A549 (cell line): ENCODE data around the gene PDK2. TPM values are rescaled to one million over a fixed set of nuclear protein-coding genes. Genes with fewer than 3 reads are reported as not detected.

ENCODE experiments used
- ATAC-seq, 2 experiments: fragments of 200-7000 bp in 1 of 2; fragments of >200 bp in 1 of 2; cut with Nextera tagmentation in 1 of 2; cut with Tn5 transposase in 1 of 2; 3 replicates each; pipeline versions ENCODE4 v1.8.0 to v1.9.1; 2018 to 2020; ENCODE audit warnings: mild to moderate bottlenecking in 1 of 2, moderate library complexity in 1 of 2
- CTCF ChIA-PET: fragments of 300-600 bp; sonication (Branson Sonifier 250); formaldehyde crosslinking; extraction: SDS; loops from one replicate; lab custom pipeline; 2021; ENCODE audit warnings: antibody characterized with exemption, inconsistent platforms; lab: Yijun Ruan, JAX
- POLR2A ChIA-PET: fragments of 350-600 bp; formaldehyde crosslinking; extraction: SDS; loops from one replicate; lab custom pipeline; 2021; ENCODE audit warnings: antibody characterized with exemption, inconsistent platforms; lab: Yijun Ruan, JAX
- DNase-seq, 2 experiments: peaks; one replicate each; pipeline versions ENCODE4 v3.0.0 to v3.0.0-alpha.2; 2011 to 2016; ENCODE audit warnings: low read depth in 1 of 2, low spot score in 1 of 2
- FAIRE-seq: peaks from 2 replicates; lab custom pipeline; 2011; peaks lifted over from hg19 to GRCh38; lab: Jason Lieb, UNC
- H3K27ac ChIP-seq, 2 experiments: fragments of >200 bp; sonication (Bioruptor Twin); formaldehyde crosslinking; 3 replicates each; pipeline ENCODE4 v1.5.1; 2016 to 2017
- H3K4me1 ChIP-seq: fragments of >200 bp; sonication (Bioruptor Twin); formaldehyde crosslinking; 3 replicates; pipeline ENCODE4 v1.6.1; 2016
- H3K4me2 ChIP-seq: fragments of >200 bp; sonication (Bioruptor Twin); formaldehyde crosslinking; 3 replicates; pipeline ENCODE4 v1.6.1; 2016
- H3K4me3 ChIP-seq: fragments of >200 bp; sonication (Bioruptor Twin); formaldehyde crosslinking; 3 replicates; pipeline ENCODE4 v1.5.1; 2016
- H3K9me3 ChIP-seq: fragments of >200 bp; sonication (Bioruptor Twin); formaldehyde crosslinking; 3 replicates; pipeline ENCODE4 v1.6.1; 2016
- ATOH8 ChIP-seq: fragments of 250-450 bp; sonication (Bioruptor Pico); IDR thresholded peaks from 2 replicates; pipeline ENCODE4 v1.5.0; 2020; ENCODE audit warnings: low read depth, mild to moderate bottlenecking, moderate library complexity
- CBX2 ChIP-seq: fragments of 200-600 bp; sonication (generic); IDR thresholded peaks from 2 replicates; pipeline ENCODE4 v1.6.1; 2016; ENCODE audit warnings: low read depth, mild to moderate bottlenecking, borderline replicate concordance
- GATA3 ChIP-seq: IDR thresholded peaks from 2 replicates; pipeline ENCODE4 v1.6.1; 2012; ENCODE audit warnings: borderline replicate concordance
- KDM1A ChIP-seq: fragments of 200-600 bp; sonication (generic); IDR thresholded peaks from 2 replicates; pipeline ENCODE4 v1.6.1; 2016; ENCODE audit warnings: low read depth, mild to moderate bottlenecking
- NFE2L2 ChIP-seq: fragments of 150-350 bp; conservative IDR thresholded peaks from 2 replicates; pipeline ENCODE4 v1.6.1; 2014; ENCODE audit warnings: low read length
- PHF8 ChIP-seq: fragments of 200-600 bp; sonication (generic); IDR thresholded peaks from 2 replicates; pipeline ENCODE4 v1.6.1; 2016; ENCODE audit warnings: low read depth, mild to moderate bottlenecking, antibody characterized with exemption, moderate library complexity, borderline replicate concordance
- POLR2A ChIP-seq: IDR thresholded peaks from 2 replicates; pipeline ENCODE4 v1.6.1; 2012; ENCODE audit warnings: mild to moderate bottlenecking, low read length
- POLR2AphosphoS2 ChIP-seq: conservative IDR thresholded peaks from 2 replicates; pipeline ENCODE4 v1.6.1; 2012; ENCODE audit warnings: low read length, improper control_type of control experiment, inconsistent platforms
- RNF2 ChIP-seq: fragments of 200-600 bp; sonication (generic); IDR thresholded peaks from 2 replicates; pipeline ENCODE4 v1.6.1; 2016; ENCODE audit warnings: low read depth, mild to moderate bottlenecking, antibody characterized with exemption, moderate library complexity, borderline replicate concordance
- SREBF2 ChIP-seq: fragments of 450-650 bp; IDR thresholded peaks from 2 replicates; pipeline ENCODE4 v1.6.1; 2014; ENCODE audit warnings: mild to moderate bottlenecking, moderate library complexity
- TFCP2L1 ChIP-seq: fragments of 250-450 bp; sonication (Bioruptor Pico); IDR thresholded peaks from 2 replicates; pipeline ENCODE4 v1.5.0; 2021; ENCODE audit warnings: mild to moderate bottlenecking
- ZSCAN20 ChIP-seq: fragments of 250-450 bp; sonication (Bioruptor Pico); IDR thresholded peaks from 2 replicates; pipeline ENCODE4 v1.8.0; 2022; ENCODE audit warnings: mild to moderate bottlenecking, moderate library complexity
- WGBS: methylation state at CpG from one replicate; pipeline ENCODE4 v1.1.6; 2017; ENCODE audit errors: missing lambda C conversion rate; 5-methylcytosine and 5-hydroxymethylcytosine counted together
- polyA plus RNA-seq, 4 experiments: library from polyadenylated mRNA; depleted of rRNA in 3 of 4; stranded (reverse); fragments of >200 nt; fragmentation: RNase III in 1 of 4; extraction: RNeasy Plus Mini Kit Qiagen cat#74134 plus additional on column Dnase treatment in 1 of 4; gene quantifications; 2 replicates in 3 of 4; 3 replicates in 1 of 4; pipeline ENCODE4 v1.2.3, GENCODE V29; 2011 to 2017
- TF ChIP-seq, protein P1 (sequence below): IDR thresholded peaks from 2 replicates; pipeline ENCODE4 v1.6.1; 2012
- TF ChIP-seq, protein P2 (sequence below): fragments of >200 bp; sonication (Bioruptor Twin); formaldehyde crosslinking; IDR thresholded peaks from 2 replicates; pipeline ENCODE4 v1.6.1; 2016
- TF ChIP-seq, protein P3 (sequence below): fragments of >200 bp; sonication (Bioruptor Twin); formaldehyde crosslinking; IDR thresholded peaks from 3 replicates; pipeline ENCODE4 v1.5.1; 2016
- TF ChIP-seq, protein P4 (sequence below): fragments of 200-600 bp; sonication (generic); IDR thresholded peaks from 2 replicates; pipeline ENCODE4 v1.6.1; 2016; ENCODE audit warnings: antibody characterized with exemption, mild to moderate bottlenecking, moderate library complexity

PDK2 gene
- polyA plus RNA-seq, 2 of the 4 experiments (the other 2 are of a cell fraction) = 14.1 to 28.5 TPM

GRCh38 chr17:50052241-50052796 is 42.8 kb upstream of the PDK2 start:
- CTCF ChIA-PET = interaction anchor here (1.0 to 22.1 kb wide), 7 partner anchors 10 to 43 kb away, joined by 3 to 473 read pairs (median 71); partner anchors contain the start of gene PDK2
- POLR2A ChIA-PET = interaction anchor here (0.9 to 7.5 kb wide), 3 partner anchors 10 to 24 kb away, joined by 3 to 140 read pairs (median 3); no protein-coding TSS in a partner anchor
- H3K4me1 ChIP-seq = peaks cover 73% of the 10 kb centered on the region
- no peak for TF ChIP-seq POLR2AphosphoS2
- no peak for TF ChIP-seq POLR2A
- TF ChIP-seq KDM1A = no peak
- no peak for TF ChIP-seq ZSCAN20 (CRISPR knock-in tag)
- no peak for TF ChIP-seq GATA3
- TF ChIP-seq NFE2L2 = no peak
- TF ChIP-seq CBX2 = no peak
- TF ChIP-seq, protein P1, sequence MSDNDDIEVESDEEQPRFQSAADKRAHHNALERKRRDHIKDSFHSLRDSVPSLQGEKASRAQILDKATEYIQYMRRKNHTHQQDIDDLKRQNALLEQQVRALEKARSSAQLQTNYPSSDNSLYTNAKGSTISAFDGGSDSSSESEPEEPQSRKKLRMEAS = no peak
- TF ChIP-seq, all 56 proteins: peak for 0
- peak overlapping the region; percentile 91 for H3K4me2 ChIP-seq
- no peak overlapping the region for H3K4me3 ChIP-seq
- WGBS = 78% methylated on average over 6 of the region's 6 CpGs
- ATAC-seq (no peak), DNase-seq (no peak), FAIRE-seq (no peak)
- H3K27ac ChIP-seq = peak overlapping the region; percentile 92 to 97
- H3K9me3 ChIP-seq = no peaks in the 10 kb centered on the region

GRCh38 chr17:50052822-50053653 is 42.1 kb upstream of the PDK2 start:
- POLR2A ChIA-PET = interaction anchor here (0.6 to 7.5 kb wide), 3 partner anchors 10 to 589 kb away, joined by 3 to 140 read pairs (median 4); no protein-coding TSS in a partner anchor
- Histone ChIP-seq H3K4me1 (peaks cover 72% of the 10 kb centered on the region), H3K9me3 (no peaks in the 10 kb centered on the region), H3K4me3 (no peak overlapping the region), H3K4me2 (peak overlapping the region; percentile 91), H3K27ac (peak overlapping the region; percentile 92 to 97)
- FAIRE-seq = no peak
- WGBS = 68% methylated on average over 7 of the region's 7 CpGs
- TF ChIP-seq TFCP2L1 (CRISPR knock-in tag) (no peak), ATOH8 (CRISPR knock-in tag) (peak; percentile 29; the same call in 1 of the 2 replicates)
- TF ChIP-seq, protein P1 = peak; percentile 14; the same call in 1 of the 2 replicates
- peak in 1 of 2 experiments; percentile 45 for DNase-seq
- CTCF ChIA-PET = interaction anchor here (0.6 to 22.1 kb wide), 12 partner anchors 7 to 86 kb away, joined by 3 to 473 read pairs (median 10); partner anchors contain the start of gene PDK2
- ATAC-seq = no peak

DNA sequence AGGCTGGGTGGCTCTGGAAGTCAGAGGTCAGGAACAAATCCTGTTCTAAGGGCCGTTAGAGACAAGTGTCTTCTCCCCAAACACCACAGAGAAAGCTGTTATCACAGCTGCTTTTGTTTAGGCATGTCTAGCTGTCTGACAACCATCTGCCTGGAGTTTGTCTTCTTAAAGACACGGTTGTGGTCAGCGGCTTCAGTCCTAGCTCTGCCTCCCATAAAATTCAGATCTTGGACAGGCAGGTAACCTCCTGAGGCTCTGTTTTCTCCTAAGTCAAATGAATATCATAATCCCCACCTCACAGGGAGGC is 41.5 kb upstream of the PDK2 start:
- WGBS = 51% methylated on average over 3 of the region's 3 CpGs
- Histone ChIP-seq H3K4me1 (peaks cover 72% of the 10 kb centered on the region), H3K9me3 (no peaks in the 10 kb centered on the region), H3K27ac (peak overlapping the region; percentile 92 to 97), H3K4me2 (peak overlapping the region; percentile 91), H3K4me3 (no peak overlapping the region)
- ATAC-seq (no peak), FAIRE-seq (no peak), DNase-seq (no peak)
- TF ChIP-seq TFCP2L1 (CRISPR knock-in tag) = no peak
- TF ChIP-seq PHF8 = no peak
- no peak for TF ChIP-seq SREBF2
- TF ChIP-seq POLR2AphosphoS2 = no peak
- TF ChIP-seq, protein P2, sequence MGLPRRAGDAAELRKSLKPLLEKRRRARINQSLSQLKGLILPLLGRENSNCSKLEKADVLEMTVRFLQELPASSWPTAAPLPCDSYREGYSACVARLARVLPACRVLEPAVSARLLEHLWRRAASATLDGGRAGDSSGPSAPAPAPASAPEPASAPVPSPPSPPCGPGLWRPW = no peak
- TF ChIP-seq ZSCAN20 (CRISPR knock-in tag) = no peak
- TF ChIP-seq, protein P3, sequence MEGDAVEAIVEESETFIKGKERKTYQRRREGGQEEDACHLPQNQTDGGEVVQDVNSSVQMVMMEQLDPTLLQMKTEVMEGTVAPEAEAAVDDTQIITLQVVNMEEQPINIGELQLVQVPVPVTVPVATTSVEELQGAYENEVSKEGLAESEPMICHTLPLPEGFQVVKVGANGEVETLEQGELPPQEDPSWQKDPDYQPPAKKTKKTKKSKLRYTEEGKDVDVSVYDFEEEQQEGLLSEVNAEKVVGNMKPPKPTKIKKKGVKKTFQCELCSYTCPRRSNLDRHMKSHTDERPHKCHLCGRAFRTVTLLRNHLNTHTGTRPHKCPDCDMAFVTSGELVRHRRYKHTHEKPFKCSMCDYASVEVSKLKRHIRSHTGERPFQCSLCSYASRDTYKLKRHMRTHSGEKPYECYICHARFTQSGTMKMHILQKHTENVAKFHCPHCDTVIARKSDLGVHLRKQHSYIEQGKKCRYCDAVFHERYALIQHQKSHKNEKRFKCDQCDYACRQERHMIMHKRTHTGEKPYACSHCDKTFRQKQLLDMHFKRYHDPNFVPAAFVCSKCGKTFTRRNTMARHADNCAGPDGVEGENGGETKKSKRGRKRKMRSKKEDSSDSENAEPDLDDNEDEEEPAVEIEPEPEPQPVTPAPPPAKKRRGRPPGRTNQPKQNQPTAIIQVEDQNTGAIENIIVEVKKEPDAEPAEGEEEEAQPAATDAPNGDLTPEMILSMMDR = no peak
- TF ChIP-seq RNF2 = no peak
- no peak for TF ChIP-seq POLR2A
- no peak for TF ChIP-seq NFE2L2
- TF ChIP-seq, protein P4, sequence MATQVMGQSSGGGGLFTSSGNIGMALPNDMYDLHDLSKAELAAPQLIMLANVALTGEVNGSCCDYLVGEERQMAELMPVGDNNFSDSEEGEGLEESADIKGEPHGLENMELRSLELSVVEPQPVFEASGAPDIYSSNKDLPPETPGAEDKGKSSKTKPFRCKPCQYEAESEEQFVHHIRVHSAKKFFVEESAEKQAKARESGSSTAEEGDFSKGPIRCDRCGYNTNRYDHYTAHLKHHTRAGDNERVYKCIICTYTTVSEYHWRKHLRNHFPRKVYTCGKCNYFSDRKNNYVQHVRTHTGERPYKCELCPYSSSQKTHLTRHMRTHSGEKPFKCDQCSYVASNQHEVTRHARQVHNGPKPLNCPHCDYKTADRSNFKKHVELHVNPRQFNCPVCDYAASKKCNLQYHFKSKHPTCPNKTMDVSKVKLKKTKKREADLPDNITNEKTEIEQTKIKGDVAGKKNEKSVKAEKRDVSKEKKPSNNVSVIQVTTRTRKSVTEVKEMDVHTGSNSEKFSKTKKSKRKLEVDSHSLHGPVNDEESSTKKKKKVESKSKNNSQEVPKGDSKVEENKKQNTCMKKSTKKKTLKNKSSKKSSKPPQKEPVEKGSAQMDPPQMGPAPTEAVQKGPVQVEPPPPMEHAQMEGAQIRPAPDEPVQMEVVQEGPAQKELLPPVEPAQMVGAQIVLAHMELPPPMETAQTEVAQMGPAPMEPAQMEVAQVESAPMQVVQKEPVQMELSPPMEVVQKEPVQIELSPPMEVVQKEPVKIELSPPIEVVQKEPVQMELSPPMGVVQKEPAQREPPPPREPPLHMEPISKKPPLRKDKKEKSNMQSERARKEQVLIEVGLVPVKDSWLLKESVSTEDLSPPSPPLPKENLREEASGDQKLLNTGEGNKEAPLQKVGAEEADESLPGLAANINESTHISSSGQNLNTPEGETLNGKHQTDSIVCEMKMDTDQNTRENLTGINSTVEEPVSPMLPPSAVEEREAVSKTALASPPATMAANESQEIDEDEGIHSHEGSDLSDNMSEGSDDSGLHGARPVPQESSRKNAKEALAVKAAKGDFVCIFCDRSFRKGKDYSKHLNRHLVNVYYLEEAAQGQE = no peak
- ChIA-PET POLR2A (interaction anchor here (0.6 to 7.5 kb wide), 4 partner anchors 9 to 588 kb away, joined by 3 to 140 read pairs (median 4); no protein-coding TSS in a partner anchor), CTCF (interaction anchor here (0.9 to 22.1 kb wide), 11 partner anchors 8 to 85 kb away, joined by 3 to 473 read pairs (median 17); partner anchors contain the start of gene PDK2)
